ENCODE results near the gene MSRB3. TPM values are rescaled to one million over a fixed set of nuclear protein-coding genes. Genes with fewer than 3 reads are reported as not detected.
A peak's percentile ranks its signal among the peaks of the same experiment; 100 is the strongest.

MSRB3 gene
- polyA plus RNA-seq, 1 donor (not counting 4 experiments of a cell fraction or from before 2014, with no cell fraction given), result 12.3 TPM

DNA sequence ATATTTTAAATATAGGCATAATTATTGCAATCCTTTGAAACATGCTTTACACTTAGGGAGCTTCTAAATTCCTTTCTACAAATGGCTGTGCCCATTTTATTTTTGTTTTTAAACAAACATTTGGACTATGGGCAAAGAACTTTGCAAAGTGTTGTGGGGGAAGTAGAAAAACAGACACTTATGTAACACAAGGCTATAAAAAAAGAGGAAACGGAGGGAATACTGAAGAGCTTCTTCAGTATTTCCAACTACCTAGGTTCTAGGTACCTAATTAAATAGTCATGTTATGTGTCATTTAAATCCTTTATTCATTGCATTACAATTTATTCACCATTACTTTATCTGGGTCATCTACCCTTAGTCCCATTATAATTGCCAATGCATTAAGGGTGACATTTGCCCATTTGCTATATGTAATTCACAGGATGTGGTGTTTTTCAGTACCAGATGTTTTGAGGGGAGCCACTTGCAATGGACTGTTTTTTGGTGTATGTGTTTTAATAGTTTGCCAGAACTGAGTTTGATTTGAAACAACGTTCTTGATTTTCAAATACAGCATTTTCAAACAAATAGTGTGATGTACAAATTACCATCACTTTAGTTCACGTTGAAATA, 1.5 kb upstream of the MSRB3 start:
- dilution Hi-C loops (cut with MboI; ENCODE audit: extremely low pct_ligation_motif_present, low sequenced_read_pairs), result no loop called here
- Histone ChIP-seq H3K9me3 (ENCODE audit: control insufficient read depth, low read depth, low read length) (no peaks in the 10 kb centered on the region), H3K4me3 (ENCODE audit: control insufficient read depth in 2 of 3, extremely low read depth in 1 of 3, insufficient read depth in 2 of 3, low read depth in 1 of 3, low read length in 3 of 3) (no peak overlapping the region), H3K27me3 (ENCODE audit: control insufficient read depth, extremely low read depth, insufficient read depth, low read length) (peaks cover 9% of the 10 kb centered on the region), H3K36me3 (ENCODE audit: control insufficient read depth in 2 of 2, extremely low read depth in 1 of 2, insufficient read depth in 2 of 2, low read length in 2 of 2) (no peaks in the 10 kb centered on the region), H3K9ac (ENCODE audit: control insufficient read depth, extremely low read depth, insufficient read depth, low read length) (no peak overlapping the region), H3K79me2 (ENCODE audit: control insufficient read depth, insufficient read depth, low read length) (no peaks in the 10 kb centered on the region), H3K27ac (ENCODE audit: control insufficient read depth, insufficient read depth, low read length) (no peak overlapping the region), H2AFZ (ENCODE audit: control insufficient read depth, low read length) (no peak overlapping the region), H3K9me1 (ENCODE audit: control insufficient read depth, extremely low read depth, insufficient read depth, low read length) (no peaks in the 10 kb centered on the region), H3K4me1 (ENCODE audit: control insufficient read depth, extremely low read depth, insufficient read depth, low read length) (no peaks in the 10 kb centered on the region), H4K20me1 (ENCODE audit: control insufficient read depth, extremely low read depth, insufficient read depth, low read length) (no peaks in the 10 kb centered on the region), H3K4me2 (ENCODE audit: control insufficient read depth, extremely low read depth, insufficient read depth, low read depth, low read length) (no peak overlapping the region)
- FAIRE-seq, result no peak
- no peak for TF ChIP-seq EZH2 (IDR thresholded peaks at IDR 0.05; ENCODE audit: low read length)
- TF ChIP-seq, protein P1, sequence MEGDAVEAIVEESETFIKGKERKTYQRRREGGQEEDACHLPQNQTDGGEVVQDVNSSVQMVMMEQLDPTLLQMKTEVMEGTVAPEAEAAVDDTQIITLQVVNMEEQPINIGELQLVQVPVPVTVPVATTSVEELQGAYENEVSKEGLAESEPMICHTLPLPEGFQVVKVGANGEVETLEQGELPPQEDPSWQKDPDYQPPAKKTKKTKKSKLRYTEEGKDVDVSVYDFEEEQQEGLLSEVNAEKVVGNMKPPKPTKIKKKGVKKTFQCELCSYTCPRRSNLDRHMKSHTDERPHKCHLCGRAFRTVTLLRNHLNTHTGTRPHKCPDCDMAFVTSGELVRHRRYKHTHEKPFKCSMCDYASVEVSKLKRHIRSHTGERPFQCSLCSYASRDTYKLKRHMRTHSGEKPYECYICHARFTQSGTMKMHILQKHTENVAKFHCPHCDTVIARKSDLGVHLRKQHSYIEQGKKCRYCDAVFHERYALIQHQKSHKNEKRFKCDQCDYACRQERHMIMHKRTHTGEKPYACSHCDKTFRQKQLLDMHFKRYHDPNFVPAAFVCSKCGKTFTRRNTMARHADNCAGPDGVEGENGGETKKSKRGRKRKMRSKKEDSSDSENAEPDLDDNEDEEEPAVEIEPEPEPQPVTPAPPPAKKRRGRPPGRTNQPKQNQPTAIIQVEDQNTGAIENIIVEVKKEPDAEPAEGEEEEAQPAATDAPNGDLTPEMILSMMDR (optimal IDR thresholded peaks at IDR 0.05 in 1 of 3, IDR thresholded peaks at IDR 0.05 in 1 of 3, conservative IDR thresholded peaks at IDR 0.05 in 1 of 3; ENCODE audit: extremely low read depth in 1 of 3, insufficient read depth in 2 of 3, low read length in 3 of 3), result no peak
- DNase-seq (ENCODE audit: low read depth, low spot score), result no peak

DNA sequence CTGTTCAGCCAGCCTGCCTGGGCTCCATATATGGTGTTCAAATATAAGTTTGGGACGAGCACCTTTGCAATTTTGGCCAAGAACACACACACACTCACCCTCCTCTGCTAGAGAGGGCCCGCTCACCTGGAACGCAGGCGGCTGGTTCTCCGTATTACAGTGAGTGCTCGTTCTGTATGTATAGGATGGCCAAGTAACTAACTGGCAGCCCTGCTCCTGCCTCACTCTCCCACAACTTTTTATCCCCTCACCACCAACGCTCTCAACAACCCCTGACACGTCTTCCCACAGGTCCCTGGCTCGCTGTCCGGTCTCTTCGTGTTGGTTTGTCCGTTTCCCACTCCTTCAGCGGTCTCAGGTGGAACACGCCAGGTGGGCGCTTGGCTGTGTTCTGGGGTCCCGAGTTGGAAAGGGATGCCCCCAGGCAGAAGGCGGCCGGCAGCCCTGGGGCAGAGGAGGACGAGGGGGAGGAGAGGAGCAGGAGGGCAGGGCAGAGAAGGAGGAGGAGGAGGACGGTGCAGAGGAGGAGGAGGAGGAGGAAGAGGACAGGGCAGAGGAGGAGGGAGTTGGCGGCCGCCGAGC, 398 bp upstream of the MSRB3 start:
- Histone ChIP-seq H3K4me3 (ENCODE audit: control insufficient read depth in 2 of 3, extremely low read depth in 1 of 3, insufficient read depth in 2 of 3, low read depth in 1 of 3, low read length in 3 of 3) (peak overlapping the region; percentile 69 to 86 (median 70)), H3K9me1 (ENCODE audit: control insufficient read depth, extremely low read depth, insufficient read depth, low read length) (no peaks in the 10 kb centered on the region), H3K9ac (ENCODE audit: control insufficient read depth, extremely low read depth, insufficient read depth, low read length) (no peak overlapping the region), H3K4me1 (ENCODE audit: control insufficient read depth, extremely low read depth, insufficient read depth, low read length) (no peaks in the 10 kb centered on the region), H3K4me2 (ENCODE audit: control insufficient read depth, extremely low read depth, insufficient read depth, low read depth, low read length) (peak overlapping the region; percentile 80), H4K20me1 (ENCODE audit: control insufficient read depth, extremely low read depth, insufficient read depth, low read length) (no peaks in the 10 kb centered on the region), H3K27me3 (ENCODE audit: control insufficient read depth, extremely low read depth, insufficient read depth, low read length) (peaks cover 9% of the 10 kb centered on the region), H2AFZ (ENCODE audit: control insufficient read depth, low read length) (peak overlapping the region; percentile 90), H3K36me3 (ENCODE audit: control insufficient read depth in 2 of 2, extremely low read depth in 1 of 2, insufficient read depth in 2 of 2, low read length in 2 of 2) (no peaks in the 10 kb centered on the region), H3K79me2 (ENCODE audit: control insufficient read depth, insufficient read depth, low read length) (no peaks in the 10 kb centered on the region), H3K27ac (ENCODE audit: control insufficient read depth, insufficient read depth, low read length) (no peak overlapping the region), H3K9me3 (ENCODE audit: control insufficient read depth, low read depth, low read length) (no peaks in the 10 kb centered on the region)
- dilution Hi-C loops (cut with MboI; ENCODE audit: extremely low pct_ligation_motif_present, low sequenced_read_pairs), result no loop called here
- TF ChIP-seq, protein P1 (optimal IDR thresholded peaks at IDR 0.05 in 1 of 3, IDR thresholded peaks at IDR 0.05 in 1 of 3, conservative IDR thresholded peaks at IDR 0.05 in 1 of 3; ENCODE audit: extremely low read depth in 1 of 3, insufficient read depth in 2 of 3, low read length in 3 of 3), result no peak
- TF ChIP-seq EZH2 (IDR thresholded peaks at IDR 0.05; ENCODE audit: low read length), result no peak
- FAIRE-seq (no peak), DNase-seq (ENCODE audit: low read depth, low spot score) (no peak)
